KBM-7 (cell line): ENCODE data around the gene AKR1C2.
"Not testable (repeated sequence)": the region's sequence is repeated elsewhere in the genome, so short reads cannot be mapped to it uniquely, and the experiment has no call there.

ENCODE experiments used
- DNase-seq: peaks from one replicate; pipeline ENCODE4 v3.0.0-alpha.2; 2015
- in situ Hi-C: fragments of 300-500 bp; cut with MboI; formaldehyde crosslinking; loops from 2 replicates; pipeline ENCODE4 v1.14.3; 2020; ENCODE audit warnings: low sequenced_read_pairs, low pct_unique_long_range_greater_than_20kb, mixed read lengths

AKR1C2 gene

DNA sequence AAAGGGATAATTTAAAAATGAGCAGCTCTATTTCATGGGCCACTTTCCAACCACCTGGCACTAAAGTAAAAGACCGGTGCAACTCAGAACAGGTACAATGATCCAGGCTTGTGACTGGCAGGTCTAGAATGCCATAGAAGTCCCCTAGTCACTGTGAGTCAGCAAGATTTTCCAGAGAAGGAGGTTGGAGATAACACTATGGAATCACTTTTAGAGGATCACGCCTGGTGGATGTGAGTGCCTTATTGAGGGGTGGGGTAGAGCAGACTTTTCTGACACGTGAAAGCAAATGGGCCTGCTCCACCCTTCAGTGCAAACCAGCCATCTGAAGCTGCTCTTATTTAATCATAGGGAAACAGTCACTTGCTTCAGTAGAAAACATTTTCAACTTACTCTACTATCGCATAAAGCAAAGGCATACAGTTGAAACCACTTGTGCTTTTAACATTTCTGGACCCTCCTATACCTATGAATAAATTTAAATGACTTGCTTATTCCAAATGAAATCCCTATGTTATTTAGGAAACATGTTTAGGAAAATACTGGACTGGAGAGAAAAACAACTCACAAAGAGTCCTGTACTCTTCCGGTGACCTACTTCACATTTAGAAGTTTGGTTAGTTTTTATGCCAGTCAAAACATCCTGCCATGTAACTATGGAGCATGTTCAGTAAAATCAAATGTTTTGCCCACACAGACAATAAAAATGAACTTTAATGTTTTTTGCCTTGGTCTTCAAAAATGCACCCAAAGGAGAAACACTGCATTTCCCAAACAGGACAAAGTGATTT is 61.9 kb downstream of the AKR1C2 start:
- no peak for DNase-seq
- in situ Hi-C loops: no loop called here

DNA sequence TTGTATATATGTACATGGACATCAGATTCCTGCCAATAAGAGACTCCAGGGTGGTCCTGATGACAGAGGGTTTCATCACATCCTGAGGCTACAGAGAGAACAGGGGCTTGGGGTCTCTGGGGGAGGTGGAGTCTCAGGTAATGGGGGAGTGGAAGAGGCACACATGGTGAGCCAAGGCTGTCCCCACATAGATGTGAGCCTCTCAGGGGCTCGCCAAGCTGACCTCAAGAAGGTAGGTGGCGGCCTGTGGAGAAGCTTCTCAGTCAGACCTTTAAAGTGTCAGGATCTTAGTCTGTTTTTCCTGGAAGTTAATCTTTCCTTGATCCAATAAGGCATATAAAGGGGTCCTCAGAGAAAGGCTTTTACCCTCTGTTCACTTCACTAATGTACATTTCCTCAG is 62.7 kb downstream of the AKR1C2 start:
- in situ Hi-C loops: not testable (repeated sequence)

DNA sequence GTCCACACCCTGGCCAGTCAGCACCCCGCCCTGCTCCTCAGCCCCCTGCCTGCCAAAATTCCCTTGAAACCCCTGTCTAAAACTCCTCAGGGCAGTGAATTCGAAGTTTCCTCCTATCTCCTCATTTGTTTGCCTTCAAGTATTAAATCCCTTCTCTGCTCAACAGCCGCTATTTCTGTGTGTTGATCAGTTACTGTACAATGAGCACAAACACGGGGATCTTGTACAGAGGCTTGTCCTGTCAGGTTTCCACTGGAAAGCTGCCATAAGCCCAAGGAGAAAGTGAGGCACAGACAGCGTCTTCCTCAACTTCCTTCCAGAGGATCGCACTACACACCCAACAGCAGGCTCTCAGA is 63.6 kb downstream of the AKR1C2 start:
- in situ Hi-C loops, DNase-seq: not testable (repeated sequence)

More for the DNA sequence above, 62.7 kb downstream of the AKR1C2 start:
- DNase-seq: not testable (repeated sequence)

DNA sequence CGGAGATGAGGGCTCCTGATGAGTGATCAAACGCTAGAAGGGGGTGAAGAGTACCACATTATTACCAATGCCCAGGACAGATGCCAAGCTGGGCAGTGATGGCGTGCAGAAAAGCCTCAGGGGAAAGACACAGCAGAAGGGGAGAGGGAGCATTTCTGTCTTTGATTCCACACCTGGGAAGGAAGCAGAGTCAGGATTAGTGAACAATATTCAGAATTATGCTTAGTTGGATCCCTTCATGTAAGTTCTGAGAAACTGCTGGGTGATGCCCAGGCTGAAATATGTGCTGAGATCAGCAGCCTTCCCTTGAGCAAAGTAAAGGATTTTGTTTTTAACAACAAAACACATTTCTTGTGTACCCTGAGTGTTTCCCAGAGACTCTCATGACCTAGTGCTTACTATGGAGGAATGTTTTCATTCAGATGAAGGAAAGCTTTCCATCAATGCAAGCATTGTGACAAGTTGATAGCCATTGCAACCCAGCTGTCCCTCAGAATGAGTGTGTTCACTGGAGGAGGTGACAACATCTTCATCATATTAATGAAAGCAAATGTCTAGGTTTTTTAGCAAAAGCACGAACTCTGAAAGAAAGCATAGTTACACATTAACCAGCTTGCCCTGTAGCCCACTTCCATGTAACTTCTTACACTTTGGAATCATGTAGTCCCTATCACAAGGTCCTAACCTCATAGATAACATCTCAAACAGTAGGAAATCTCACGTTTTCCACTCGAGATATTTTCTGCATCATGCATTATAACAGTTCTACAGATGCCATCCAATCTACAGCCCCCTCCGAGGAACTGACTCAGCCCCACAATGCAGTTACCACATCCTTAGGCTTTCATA is 64.2 kb downstream of the AKR1C2 start:
- DNase-seq: no peak
- in situ Hi-C loops: no loop called here
